ENCODE results near the gene FSTL5. TPM values are rescaled to one million over a fixed set of nuclear protein-coding genes. Genes with fewer than 3 reads are reported as not detected.

FSTL5 gene
- total RNA-seq, 1 experiment from 2014 or later: not detected

DNA sequence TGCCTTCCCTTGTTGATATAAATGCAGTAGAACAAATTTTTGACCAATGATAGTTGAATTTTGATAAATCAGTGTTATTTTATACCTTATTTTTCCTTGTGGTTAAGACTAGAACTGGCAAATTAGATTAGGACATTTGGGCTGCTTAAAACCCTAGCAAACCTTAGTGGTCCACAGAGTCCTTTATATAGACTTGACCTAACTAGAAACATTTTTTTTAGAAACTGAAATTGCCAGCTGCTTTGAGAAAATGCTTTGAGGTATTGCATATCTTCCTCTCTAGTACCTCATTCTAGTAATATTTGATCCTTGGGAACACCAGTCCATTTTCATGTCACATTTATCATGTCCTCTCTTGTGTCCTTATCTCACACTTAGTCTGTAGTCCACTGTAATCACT, 580.3 kb downstream of the FSTL5 start:
- no peak for DNase-seq (ENCODE audit: low spot score)

DNA sequence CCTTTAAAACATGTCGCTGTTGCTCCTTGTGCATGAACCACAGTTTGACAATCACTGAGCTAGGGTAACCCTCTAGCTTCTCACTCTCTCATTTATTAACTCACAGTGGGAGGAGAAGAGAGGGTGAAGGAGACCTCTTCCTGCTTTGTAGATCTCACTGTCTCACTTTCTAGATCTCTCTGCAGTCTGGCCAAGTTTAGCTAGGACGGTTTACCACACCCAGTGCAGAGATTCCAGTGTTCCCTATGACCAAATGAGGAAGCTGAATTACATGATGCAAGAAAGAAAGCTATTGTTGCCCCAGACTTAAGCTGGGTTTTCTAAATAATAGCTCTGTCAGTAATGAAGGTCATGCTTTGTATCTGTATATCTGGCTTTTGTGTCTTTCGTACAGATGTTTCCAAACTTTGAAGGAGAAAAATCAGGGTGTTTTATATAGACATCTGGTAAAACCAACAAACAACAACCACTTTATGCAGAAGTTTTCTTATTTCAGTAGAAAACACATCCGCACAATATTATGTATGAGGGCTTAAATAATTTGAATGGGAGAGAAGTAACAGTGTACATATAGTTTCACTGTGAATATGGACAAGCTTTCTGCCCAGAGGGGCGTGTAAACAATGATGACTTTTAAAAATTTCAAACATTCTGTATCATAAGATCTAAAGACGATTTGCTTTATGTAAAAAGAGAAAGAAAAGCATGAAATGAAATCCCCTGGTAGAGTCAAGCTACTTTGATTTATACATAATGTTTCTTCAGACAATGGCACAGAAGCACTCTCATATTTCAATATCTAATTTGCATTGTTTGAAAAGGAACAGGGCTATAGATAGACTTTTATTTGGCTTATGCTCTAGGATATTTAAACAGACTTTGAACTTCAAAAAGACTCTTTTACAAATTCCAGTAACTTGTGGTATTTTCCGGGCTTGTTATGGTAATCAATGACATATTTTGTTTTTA, 582.3 kb downstream of the FSTL5 start:
- DNase-seq (ENCODE audit: low spot score): no peak

DNA sequence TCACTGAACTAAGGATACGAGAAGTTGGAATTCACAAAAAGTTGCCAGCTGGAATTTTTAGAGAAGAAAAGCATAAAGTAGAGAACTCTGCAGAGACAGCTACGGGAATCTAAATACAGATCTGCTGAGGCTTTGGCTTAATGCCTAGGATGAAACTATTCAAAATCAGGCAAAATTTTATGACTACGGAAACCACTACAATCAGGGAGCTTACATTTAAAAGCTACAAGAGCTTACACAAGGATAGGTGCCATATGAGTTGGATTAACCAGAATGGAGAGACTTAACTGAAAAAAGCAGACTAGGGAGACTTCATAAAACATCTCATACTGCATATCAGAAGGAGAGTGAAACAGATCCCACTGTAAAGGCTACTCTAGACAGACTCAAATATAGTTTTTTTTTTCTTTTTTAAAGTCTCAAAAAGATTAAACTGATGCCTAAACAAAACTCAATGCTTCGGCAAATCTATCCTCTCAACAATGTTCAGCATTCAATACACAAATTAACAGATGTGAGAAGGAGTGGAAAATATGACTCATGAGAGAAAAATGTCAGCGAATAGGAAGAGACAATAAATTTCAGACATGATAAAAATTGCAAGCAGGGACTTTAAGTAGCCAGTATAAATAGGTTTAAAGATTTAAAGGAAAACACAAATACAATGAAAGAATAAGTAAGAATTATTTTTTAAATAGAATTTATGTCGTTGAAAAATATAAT, 586.1 kb downstream of the FSTL5 start:
- DNase-seq (ENCODE audit: low spot score): no peak

DNA sequence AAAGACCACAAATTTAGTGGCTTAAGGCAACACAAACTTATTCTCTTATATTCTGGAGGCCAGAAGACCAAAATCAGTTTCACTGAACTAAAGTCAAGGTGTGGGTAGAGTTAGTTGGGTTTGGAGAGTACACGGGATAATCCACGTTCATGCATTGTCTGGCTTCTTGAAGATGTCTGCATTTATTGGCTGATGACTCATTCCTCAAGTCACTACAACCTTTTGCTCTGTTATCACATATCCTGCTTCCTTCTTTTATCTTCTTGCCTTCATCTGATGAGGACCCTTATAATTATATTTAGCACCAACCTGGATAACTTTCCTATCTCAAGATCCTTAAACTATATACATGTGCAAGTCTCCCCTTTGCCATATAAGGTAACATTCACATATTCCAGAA, 590.0 kb downstream of the FSTL5 start:
- DNase-seq (ENCODE audit: low spot score): no peak

DNA sequence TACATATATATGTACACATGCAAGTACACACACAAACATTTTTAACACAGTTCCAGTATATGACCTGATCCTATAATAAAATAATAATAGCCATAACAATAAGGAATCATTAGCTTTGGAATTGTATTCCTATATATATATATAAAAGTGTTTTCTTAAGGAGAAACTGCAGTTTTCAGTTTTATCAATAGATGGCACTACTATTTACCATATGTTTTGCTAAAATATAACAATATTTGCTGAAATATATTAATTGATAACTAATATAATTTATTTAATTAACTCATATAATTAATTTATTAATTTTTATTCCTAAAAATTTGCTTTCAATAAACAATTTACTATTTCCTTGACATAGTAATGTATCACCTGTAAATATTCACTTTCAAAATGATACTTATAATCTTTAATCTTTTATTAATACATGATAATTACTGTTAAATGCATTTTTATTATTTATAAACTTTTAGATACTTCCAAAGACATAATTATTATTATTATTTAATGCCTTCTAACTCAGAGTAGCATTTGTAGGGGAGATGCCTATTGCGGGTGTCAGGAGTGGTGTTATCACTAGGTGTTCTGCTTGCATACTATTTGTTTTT, 599.5 kb downstream of the FSTL5 start:
- DNase-seq (ENCODE audit: low spot score): peak; percentile 7

DNA sequence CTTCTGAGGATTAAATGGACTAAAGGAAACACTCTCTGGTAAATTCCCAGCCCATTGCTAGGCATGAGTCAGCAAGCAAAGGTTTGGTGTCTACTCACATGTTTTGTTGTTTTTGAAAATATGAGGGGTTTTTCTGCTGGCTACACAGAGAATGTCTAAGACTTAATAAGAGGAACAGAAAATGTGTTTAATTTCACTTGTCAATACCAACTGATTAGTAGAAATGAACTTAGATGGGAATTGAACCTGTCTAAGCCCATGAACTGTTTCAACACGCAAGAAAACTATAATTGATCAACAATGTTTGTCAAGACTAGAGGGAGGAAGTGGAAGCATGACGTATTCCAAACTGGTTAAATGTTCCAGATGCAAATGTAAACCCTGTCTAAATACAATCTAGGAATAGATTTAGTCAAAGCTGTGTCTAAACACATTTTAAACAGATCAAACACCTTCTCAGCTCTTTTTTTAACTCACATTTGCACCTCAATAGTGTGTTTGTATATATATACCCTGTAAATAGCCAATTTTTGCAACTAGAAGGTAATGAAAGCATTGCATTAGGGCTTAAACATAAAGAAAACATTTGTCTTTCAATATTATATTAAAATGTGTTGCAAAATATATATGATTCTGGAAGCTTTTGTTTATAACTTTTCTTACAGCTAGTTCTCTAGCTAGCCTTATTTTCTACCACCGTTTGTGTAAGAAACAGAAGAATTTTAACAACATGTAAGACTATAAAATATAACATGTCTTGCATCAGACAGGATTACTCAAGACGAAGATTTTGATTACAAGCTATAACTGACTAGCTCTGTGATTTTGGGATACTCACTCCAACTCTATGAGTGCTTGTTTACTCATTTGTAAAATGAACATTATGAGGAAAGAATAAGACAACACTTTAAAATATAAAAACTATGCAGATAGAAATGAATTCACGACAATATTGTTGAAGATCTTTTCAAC, 607.8 kb downstream of the FSTL5 start:
- DNase-seq (ENCODE audit: low spot score): no peak

DNA sequence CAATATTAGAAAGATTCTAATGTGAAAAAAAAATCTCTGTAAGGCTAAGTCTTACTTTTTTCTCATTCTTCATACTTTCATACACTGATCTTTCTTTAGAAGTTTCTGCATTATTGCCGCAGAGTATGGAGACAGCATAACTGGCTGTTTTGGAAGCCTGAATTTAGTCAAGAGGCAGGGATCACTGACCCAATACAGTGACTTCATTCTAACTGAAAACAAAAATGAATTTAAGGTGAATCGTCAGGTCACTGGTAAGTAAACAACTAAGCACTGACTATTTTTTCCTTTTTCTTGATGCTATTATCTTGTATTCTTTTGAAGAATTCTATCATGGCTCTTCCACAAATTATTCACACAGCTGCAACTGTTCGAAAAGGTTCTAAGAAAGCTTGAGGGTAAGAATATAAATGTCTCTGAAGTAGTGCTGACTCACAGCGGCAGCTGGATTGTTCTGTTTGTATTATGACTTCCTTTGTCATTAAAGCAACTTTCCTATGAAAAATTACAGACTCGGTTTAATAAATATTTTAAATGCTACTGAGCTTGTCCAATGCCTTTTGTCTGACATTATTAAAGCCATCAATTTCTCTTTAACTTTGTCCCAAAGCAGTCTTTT, 609.3 kb downstream of the FSTL5 start:
- DNase-seq (ENCODE audit: low spot score): no peak

DNA sequence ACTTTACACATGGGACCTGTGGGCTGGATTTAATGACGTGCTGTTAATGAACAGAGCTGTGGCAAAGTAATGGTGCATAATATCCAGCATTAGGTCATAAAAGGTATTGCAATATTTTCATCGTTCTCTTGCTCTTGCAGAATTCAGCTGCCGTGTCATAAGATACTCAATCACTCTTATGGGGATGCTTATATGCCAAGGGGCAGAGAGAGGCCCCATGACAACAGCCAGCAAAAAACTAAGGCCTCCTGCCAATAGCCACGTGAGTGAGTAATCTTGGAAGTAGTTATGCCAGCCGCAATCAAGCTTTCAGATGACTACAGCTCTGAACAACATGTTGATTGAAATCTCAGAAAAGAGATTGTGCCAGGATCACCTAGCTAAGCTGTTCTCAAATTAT, 616.9 kb downstream of the FSTL5 start:
- no peak for DNase-seq (ENCODE audit: low spot score)

DNA sequence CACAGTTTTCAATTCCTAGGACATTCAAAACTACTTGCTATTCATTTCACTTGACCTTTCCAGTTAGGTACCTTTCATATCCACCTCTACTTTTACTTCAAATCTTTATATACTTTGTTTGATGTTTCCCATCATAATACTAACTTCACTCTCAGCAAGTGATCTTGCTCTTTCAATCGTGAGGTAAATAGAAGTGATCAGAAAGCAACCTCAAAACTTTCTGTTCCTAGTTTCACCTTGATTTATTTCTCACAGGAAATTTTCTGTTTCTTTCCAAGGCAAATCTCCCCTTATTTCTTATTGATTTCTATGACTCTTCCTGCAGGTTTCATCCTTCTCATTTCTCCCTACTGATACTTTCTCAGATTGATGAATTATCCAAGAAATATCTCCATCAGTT, 623.5 kb downstream of the FSTL5 start:
- no peak for DNase-seq (ENCODE audit: low spot score)

DNA sequence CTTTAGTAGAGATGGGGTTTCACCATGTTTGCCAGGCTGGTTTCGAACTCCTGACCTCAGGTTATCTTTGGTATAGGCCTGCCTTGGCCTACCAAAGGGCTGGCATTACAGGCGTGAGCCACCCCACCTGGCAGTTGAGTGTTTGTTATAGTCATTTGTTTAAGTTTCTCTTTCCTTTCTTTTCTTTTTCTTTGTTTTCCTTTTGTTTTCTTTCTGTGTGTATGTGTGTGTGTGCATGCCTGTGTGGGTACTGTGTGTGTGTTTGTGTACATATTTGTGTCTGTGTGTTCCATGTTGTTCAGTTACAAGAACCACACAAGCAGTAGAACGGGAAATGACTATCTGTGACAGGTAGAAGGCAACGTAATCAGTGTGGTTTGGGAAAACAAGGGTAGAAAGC, 624.9 kb downstream of the FSTL5 start:
- DNase-seq (ENCODE audit: low spot score): no peak

DNA sequence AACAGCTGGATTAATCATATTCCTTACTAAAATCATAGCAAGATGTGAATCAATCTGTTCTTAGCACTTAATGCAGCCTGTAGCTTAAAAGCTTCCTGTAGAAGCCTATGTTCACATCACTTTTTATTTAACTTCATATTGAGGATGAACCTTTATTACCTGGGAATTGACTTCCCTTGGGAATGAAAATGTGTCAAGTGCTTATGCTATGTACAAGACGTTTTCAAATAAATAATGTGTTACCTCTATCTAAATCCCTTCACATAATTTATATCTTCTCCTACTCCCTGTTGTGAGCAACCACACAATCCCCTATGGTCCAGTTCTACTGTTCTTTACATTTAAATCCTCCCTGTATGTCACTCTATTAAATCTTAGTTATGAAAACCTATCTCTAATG, 633.1 kb downstream of the FSTL5 start:
- DNase-seq (ENCODE audit: low spot score): no peak

DNA sequence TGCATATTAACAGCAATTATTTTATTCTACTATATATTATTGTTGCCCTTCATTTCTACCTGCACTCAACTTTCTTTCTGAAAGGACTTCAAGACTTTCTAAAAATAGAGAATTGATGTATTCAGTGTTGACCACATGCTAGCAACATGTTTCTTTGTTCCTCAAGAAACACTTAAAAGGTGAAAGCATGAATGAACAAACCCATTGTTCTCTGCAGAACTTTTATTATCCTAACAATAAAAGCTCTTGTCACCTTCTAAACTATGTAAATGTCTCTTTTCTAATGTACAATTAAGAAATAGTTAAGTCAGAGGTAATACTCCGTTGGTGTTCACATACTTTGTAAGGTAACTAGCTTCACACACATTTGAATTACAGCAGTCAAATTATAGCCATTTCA, 638.7 kb downstream of the FSTL5 start:
- DNase-seq (ENCODE audit: low spot score): no peak

DNA sequence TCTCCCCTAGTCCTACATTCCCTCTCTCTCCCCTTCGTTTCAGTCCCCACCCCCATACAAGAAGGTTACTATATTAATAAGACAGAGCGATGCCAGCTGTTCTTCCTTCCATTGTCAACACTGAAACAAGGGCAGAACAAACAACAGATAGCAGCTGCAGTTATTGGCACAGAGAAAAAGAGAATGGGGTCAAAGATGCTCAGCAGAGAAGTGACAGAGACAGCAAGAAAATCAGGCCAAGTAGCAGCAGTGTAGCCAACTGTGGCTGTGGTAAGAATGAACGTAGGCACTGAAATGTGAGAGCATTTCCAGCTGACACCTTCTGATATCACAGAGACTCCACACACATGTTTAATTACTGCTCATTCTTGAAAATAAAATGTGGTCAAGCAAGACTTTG, 641.8 kb downstream of the FSTL5 start:
- DNase-seq (ENCODE audit: low spot score): no peak

DNA sequence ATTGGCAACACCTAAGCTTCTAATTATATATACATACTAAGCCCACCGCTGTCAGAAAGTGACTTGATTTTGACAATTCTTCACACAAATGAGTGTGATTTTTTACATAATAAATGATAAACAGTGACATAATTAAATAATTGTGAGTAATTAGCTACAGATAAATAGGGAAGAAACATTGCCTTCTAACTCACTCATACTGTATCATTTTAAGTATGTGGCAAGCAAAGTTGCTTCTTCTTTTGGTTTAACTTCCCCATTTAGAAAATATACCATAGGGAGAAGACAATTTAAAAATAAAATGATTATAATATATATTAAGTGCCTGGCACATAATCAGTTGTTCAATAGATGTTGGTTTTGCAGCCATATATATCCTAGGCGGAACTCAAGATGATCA, 644.2 kb downstream of the FSTL5 start:
- no peak for DNase-seq (ENCODE audit: low spot score)

DNA sequence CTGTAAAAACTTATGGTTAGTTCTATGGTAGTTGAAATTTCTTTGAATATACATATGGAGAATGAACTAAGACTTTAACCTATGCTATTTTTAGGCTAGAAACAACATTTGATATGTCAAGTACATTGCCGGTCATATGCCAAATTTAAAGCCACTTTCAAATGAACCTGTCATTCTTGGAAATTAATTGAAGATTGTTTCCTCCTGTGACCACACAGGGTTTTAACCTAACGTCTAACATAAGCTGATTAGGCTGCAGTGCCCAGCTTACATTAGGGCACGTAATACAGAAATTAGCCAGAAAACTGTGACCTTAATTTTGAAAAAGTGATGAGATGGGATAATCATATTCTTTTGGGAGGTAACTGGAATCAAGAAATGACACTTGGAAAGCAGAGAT, 645.9 kb downstream of the FSTL5 start:
- DNase-seq (ENCODE audit: low spot score): no peak

DNA sequence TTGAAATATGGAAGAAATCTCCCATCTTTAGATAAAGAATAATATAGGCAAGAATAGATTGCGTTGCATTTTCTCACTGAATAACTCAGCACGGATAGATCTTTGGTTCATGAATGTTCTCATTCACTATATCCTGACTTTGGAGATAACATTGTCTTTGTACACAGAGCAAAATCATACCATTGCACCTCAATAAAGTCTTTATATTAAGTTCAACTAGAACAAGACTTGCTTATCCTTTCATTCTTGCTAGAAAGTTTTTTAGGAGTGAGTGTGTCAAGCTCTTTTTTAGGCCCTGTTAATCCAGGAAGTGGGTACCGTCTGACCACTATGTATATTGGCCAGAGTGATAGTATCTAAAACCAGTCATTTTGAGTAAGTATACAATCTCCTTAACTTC, 658.7 kb downstream of the FSTL5 start:
- DNase-seq (ENCODE audit: low spot score): no peak

DNA sequence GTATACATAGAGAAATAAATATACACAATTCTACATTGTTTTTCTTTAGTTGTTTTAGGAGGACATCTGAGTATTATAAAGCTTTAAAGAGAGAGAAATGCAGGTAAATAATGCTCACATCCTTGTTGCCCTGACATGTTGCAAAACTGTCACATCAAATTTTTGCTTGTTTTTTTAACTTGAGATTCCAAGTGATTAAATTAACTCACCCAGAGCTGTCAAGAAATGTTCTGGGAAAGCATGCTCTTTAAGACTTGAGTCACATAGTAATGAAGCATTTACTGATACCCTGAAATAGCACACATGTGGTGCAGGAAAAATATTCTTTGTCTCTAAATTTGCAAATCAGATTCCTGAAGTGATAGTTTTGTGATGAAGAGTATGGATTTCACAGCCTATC, 665.6 kb downstream of the FSTL5 start:
- DNase-seq (ENCODE audit: low spot score): no peak

DNA sequence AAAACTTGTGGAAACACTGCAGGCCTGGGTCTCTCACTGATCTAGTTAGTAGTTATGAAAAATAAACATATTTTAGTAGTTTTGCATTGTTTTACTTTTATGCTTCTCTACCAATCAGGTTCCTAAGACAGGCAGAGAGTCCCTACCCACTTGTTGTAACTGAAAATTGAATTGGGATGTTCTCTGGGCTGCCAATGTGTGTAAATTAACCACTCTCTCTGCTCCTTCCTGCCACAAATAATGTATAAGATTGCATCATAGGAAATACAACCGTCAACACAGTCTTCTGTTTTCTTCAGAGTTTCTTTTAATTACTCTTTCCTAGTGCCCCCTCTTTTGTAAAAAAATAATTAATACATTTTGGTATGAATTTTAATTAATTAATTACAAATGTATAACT, 677.3 kb downstream of the FSTL5 start:
- DNase-seq (ENCODE audit: low spot score): no peak

DNA sequence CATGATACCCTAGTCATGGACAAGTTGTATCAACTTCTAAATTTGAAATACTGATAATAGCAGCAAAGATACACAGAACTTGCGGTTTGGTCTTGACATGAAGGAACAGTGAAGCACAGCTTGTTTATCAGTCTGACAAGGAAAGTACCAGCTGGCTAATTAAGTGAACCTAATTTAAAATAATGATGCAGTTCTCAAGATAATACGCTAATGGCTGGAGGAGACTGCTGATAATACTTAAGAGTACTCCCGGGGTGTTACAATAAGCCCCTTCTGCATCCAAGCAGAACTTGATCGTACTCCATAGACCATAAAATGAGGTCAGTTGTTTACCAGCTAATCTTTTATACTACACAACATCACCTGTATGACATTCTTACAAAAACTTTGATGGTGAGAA, 697.5 kb downstream of the FSTL5 start:
- DNase-seq (ENCODE audit: low spot score): no peak

DNA sequence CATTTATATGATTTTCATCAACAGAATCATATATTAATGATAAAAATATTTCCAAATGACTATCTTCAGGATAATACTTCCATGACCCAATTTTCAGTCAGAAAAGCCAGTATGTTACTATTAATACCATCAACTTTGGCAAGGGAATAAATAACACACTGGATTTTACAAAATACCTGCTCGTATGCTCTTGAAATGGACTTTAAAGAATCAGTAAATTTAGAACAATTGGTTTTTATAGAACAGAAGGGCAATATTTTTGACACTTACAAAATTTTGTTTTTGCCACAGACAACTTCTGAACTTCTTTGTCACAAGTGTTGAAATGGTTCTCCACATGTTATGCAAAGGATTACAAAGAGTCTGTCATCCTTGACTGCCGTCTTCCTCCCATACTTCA, 700.4 kb downstream of the FSTL5 start:
- DNase-seq (ENCODE audit: low spot score): no peak

DNA sequence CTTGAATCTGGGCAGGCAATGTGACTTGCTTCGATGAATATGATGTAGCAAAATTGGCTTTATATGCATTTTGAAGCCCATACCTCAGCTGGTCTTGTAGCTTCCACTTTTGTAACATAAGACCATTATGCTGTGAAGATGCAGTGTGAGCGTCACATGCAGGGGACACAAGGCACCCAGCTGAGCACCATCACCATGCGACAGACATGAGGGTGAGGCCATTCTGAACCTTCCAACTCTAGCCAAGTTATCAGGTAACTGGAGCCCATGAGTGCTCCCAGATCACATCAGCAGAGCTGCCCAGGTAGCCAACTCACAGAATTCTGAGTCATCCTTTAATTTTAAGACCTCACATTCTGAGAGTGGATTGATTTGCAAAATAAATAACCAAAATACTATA, 705.9 kb downstream of the FSTL5 start:
- no peak for DNase-seq (ENCODE audit: low spot score)
